GM21515 (cell line): Measurements from ENCODE around the gene LRG1.
"Not testable (repeated sequence)": the region's sequence is repeated elsewhere in the genome, so short reads cannot be mapped to it uniquely, and the experiment has no call there.

Source experiments
- ATAC-seq: cut with Tn5 transposase; IDR thresholded peaks from one replicate; pipeline ENCODE4 v1.9.1; 2021; ENCODE audit not compliant: unreplicated experiment

LRG1 gene

DNA sequence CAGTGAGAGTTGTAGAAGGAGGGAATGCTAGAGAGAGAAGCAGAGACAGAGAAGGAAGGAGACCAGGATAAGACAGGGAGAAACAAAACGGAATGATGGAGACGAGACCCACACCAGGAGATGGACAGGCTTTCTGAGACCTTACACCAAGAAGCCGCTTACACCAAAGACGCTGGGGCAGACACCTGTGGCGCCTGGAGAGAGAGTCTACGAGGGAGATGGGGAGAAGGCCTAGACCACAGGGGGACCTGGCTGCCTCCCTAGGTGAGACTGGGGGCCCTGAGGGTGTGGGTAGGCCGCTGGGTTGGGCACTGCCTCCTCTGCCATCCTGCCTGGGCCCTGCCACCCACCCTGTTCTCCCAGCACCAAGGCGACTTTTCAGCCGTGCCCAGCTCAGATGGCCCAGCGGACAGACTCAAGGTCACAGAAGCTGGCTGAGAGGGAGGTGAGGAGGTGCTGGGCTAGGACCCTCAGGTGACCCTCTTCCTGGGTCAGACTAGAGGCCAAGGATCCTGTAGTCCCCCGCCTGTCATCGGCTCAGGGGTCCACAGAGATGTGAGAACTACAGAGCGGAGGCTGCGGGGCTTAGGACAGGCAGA lies 9.8 kb downstream of the LRG1 start:
- ATAC-seq = no peak

DNA sequence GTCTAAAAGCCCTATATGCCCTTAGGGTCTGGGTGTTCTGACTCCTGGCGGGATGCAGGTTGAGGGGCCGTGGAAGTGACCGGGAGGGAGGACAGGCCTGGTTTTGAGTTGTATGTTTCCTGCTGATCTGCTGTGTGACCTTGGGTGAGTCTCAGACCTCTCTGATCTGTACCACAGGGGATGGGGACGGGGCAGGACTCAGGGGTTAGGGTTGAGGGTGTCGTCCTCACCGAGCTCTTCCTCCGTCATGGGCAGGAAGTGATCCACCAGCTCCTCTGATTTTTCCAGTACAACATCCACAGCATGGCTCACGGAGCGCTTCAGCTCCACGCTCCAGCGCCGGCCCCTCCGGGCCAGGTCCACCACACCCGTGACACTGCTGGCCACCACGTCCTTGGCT lies 11.0 kb downstream of the LRG1 start:
- no peak for ATAC-seq

DNA sequence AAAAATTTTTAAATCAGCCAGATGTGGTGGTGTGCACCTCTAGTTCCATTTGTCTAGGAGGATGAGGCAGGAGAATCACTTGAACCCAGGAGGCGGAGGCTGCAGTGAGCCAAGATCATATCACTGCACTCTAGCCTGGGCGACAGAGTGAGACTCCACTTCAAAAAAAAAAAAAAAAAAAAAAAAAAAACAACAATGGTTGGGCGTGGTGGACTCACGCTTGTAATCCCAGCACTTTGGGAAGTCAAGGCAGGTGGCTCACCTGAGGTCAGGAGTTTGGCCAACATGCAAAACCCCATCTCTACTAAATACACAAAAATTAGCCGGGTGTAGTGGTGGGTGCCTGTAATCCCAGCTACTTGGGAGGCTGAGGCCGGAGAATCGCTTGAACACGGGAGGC lies 12.5 kb downstream of the LRG1 start:
- ATAC-seq = not testable (repeated sequence)

DNA sequence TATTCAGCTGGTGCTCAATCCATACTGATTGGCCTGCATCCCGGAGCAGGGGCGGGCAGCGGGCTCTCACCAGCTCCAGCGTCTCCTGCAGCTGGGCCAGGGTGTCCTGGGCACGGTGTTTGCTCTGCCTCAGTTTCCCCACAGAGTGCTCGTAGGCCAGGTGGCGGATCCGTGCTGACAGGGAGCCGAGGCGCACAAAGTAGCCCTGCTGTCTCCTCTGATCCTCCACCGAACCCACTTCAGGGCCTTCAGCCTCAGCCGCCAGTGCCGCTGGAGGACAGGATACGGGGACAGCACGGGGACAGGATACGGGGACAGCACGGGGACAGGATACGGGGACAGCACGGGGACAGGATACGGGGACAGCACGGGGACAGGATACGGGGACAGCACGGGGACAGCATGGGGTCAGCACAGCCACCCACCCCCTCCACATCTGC lies 14.3 kb downstream of the LRG1 start:
- ATAC-seq = no peak

DNA sequence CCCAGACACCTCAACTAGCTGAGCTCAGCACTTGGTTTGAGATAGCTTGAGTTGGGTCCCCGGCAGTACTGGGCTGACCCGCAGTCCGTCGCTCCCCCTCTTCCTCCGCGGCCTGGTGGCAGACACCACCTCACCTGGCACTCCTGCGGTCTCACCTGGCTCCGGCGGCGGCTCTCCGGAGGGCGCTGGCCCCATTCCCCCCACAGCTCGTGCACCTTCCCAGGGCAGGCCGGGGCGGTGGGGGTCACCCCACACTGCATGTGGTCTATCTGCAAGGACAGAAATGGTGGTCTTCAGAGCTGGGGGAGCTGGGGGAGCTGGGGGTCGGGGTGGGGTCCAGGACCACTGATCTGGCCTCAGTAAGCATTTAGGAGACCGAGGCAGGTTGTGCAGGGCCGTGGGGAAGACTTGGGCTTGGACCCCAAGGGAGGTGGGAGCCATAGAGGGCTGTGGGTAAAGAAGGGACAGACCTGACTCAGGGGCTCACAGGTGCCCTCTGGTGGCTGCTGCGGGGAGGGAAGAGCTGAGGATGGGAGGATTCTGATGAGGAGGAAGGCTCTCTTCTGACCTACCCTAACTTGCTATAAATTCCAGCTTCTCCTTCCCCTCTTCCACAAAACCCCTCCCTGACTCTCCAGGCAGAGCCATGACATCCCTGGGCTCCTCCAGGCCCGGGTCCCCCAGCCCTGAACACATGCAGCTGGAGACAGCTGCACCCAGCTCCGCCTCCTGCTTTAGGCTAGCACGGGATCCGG lies 14.9 kb downstream of the LRG1 start:
- no peak for ATAC-seq

DNA sequence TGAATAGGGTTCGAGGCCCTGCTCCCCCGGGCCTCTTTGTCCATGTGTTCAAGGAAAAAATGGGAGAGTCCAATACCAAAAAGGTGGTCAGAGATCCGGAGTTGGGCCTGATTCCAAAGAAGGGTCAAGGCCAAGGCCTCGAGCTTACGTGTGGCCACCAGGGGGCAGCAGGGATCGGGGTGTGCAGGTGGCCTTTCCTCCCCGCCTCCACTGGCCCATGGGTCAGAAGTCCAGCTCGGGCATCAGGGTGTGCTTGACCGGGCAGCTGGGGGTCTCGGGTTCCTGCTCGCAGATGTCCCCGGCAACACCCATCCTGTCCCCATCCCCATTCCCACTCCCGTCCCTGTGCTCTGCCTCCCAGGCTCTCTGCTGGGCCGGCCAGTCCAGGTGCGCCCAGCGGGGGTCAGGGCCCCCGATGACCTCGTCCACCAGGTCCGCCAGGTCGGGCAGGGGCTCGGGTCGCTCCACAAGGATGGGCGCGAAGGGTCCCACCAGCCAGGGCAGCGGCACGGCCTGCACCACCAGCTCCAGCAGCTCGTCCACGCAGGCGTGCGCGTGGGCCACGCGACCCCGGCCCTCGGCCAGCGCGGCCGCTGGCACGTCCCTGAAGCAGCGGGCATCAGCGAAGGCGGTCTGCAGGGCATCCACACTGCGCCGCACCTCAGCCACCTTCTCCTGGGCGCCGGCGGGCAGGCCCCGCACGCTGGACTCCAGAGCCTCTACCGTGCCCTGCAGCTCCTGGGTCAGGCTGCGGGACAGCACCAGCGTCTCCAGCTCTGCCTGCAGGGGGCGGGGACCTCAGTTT lies 16.3 kb downstream of the LRG1 start:
- no peak for ATAC-seq

DNA sequence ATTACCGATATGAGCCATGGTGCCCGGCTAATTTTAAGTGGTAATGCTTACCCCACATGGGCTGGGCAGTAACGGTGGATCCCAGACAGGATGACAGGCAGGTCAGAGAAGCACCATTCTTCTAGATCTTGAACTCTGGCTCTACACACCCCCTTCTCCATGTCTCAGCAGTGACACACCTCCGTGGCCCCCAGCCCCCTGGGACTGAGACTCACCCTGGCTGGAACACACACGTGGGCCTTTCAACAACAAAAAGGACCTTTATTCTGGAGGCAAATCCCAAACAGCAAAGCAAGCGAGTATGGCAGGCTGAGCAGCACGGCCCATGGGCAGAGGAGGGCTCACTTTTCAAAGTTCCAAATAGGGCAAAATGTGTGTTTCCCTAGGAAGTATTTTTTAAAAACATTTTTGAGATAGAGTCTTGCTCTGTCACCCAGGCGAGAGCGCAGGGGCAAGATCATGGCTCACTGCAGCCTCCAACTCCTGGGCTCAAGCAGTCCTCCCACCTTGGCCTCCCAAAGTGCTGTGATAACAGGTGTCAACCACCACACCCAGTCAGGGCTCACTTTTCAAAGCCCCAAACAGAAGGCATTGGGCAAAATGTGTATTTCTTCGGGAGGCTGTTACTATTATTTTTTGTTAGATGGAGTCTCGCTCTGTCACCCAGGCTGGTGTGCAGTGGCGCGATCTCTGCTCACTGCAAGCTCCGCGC lies 17.4 kb downstream of the LRG1 start:
- ATAC-seq = no peak

DNA sequence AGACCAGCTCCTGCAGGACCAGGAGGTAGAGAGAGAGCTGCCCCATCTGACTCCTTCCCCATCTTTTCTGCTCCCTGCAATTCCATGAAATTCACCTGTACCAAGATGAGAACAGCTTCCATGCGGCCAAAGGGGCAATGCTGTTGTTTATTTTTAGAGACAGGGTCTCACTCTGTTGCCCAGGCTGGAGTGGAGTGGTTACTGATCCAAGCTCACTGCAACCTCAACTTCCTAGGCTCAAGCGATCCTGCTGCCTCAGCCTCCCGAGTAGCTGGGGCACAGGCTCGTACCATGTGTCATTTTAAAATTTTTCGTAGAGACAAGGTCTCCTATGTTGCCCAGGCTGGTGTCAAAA lies 18.0 kb downstream of the LRG1 start:
- ATAC-seq = no peak

DNA sequence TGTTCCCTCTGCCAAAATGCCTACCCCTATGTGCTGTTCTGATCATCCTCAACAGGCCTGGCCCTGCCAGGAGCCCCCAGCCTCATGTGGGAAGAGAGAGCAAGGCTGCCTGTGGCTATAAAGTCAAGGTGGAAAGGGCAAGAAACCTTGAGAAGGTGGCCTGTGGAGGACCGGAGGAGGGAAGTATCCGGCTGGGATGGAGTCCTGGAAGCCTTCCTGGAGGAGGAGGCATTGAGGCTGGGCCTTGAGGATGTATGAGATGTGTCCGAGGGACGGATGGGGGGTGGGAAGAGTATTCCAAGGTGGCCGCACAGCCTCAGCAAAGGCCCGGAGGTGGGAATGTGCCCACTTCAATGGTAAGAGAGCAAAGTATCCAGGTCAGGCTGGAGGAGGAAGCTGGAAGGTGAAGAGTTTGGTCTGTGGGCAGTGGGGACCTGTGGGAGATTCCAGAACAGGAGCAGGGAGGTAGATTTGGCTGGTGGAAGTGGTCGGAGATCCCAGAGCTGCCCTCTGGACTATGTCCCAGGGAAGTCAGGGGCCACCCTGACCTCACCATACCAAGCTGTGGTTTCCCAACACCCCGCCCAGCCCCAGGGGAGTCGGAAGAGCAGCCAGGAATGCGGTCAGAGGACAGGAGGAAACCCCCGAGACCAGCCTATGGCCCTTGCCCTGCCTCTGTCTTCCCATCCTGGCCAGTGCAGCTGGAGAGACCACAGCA lies 18.5 kb downstream of the LRG1 start:
- ATAC-seq = no peak

DNA sequence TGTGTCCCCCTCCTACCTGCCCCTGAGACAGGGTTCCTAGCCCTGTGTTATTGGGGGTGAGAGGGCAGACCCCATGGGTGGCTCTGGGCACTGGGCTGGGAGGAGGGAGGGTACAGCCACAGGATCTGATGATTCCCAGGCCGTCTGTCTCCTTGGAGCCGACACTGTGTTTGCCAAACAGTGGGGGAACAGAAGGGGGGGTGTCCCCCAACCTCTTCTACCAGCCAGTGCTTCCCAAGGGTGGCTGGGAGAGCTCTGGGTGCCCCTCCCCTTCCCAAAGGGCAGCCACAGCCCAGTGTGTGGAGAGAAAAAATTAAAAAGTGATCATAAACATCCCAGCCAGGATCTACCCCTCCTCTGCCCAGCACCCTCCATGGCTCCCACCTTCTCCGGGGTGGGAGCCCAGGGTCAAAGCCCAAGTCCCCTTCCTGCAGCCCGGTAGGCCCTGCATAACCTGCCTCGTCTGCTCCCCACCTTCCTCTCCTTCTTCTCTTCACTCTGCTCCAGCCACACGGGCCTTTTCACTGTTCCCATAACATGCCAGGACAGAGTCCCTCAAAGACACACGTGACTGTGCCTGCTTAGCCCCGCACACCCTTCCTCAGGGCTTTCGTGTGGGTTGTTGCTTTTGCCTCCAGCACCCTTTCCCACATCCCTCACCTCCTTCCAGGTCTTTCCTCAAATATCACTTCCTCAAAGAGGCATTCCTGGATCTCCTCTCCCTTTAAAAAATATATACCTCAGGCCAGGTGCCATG lies 20.1 kb downstream of the LRG1 start:
- ATAC-seq = no peak

DNA sequence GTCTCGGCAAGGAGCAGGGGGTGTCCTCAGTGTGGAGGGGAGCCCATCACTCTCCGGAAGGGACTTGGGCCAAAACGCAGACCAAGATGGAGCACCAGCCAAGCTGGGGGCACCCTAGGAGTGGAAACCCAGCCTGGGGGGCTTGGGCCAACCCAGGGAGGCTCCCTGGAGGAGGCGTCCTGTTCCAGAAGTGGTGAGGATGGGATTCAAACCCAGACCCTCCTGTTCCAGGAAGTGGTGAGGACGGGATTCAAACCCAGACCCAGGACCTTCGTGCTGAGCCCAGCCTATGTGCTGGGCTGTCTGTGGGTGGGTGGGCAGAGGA lies 20.7 kb downstream of the LRG1 start:
- no peak for ATAC-seq

DNA sequence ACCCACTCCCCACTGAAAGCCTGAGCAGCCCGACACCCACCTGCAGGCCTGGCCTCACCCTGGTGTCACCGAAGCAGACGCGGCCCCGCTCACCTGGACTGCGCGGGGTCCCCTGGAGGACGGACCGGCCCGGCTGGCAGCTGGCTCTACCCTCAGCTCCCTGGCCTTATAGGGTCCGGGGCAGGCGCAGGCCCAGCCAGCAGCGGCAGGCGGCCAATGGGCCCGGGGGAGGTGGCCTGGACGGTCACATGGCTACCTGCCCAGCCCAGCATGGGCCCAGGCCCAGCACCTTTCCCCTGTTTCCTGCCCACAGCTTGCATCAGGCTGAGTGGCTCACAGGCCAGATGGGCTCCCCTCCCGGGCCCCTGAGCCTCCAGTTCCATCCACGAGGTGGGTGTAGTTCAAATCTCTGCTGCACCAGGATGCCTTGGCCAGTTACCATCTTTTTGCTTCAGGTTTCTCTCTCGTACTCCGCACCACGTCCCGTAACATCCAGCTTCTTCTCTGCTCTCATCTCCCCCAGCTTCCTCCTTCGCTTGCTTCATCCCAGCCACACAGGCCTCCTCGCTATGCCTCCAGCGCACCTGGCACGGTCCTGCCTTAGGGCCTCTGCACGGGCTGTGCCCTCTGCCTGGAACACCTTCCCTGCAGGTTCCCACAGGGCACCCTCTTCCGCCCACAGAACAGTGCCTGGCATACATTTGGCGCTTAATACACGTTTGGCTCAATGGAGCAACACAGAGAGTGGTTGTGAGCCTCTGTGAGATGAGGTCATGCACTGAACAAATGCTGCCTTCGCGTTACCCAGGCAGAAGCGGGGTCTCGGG lies 21.3 kb downstream of the LRG1 start, which contains the start of gene PLIN4:
TSS of gene PLIN4 (minus strand) at position 142 of the 827 bp plus-strand sequence. CDS start 214 bp downstream, outside the sequence.
- ATAC-seq = no peak

DNA sequence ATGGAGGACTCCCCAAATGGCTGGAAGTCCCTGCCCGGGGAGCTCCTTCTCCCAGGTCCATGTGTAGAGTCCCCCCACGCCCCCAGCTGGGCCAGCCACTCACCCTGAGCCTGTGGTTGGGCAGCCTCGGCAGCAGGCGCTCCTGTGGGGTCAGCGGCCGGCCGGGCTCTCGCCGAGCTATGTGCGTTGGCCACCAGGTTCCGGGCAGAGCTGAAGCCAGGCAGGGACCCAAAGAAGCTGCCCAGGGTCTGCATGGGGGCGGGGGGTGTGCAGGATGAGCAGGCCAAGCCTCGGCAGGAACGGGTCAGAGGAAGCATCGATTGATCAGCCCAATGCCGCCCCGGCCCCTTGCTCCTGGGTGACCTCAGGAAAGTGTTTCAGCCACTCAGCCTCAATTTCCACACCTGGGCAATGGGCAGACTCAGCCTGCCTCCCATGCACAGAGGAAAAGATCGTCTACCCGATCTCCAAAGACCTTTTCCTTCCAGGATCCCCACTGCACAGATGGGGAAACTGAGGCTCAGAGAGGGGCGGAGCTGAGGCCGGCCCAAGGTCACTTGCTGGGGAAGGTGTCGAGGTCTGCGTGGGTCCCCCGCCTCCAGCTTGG lies 22.3 kb downstream of the LRG1 start:
- no peak for ATAC-seq

DNA sequence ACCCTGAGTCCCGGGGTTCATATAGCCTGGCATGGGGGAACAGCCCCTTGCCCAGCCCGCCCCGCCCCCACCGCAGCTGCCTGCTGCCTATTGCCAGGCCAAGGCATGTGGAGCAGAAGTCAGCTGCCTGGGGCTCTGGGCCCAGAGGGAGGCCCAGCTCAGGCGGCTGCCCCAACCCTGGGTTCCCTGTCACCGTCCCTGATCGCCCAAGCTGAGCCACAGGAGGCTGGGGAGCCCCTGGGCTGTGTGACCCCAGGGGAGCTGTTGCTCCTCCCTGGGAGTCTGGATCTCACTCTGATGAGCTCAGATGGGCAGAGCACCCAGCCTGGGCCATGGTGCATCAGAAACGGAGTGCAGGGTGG lies 22.9 kb downstream of the LRG1 start:
- ATAC-seq = no peak

DNA sequence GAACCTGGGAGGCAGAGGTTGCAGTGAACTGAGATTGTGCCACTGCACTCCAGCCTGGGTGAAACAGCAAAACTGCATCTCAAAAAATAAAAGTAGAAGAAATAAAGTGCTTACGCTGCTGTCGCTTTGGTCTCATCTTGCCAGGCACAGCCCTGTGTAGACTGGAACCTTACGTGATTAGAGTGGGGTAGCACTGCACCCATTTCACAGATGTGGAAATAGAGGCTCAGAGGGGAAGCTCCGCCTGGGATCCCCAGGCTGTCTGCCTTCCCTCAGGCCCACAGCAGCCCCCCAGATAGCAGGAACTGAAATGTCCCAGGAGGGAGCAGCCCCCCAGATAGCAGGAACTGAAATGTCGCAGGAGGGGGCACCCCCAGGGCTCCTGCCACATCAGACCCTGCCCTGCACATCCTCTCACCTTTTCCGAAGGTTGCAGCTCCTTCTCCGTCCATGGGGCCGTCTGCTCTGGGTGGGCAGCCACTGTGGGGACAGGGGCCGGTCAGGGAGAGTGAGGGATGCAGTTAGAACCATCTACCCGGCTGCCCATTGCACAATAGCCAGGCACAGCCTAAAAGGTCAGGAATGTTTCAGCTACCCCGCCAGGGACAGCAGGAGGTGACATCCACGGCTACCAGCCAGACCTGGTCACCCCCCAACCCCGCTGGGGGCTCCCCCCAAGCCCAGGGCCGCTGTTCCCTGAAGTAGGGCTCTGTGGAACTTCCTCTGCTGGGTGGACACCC lies 23.5 kb downstream of the LRG1 start:
- ATAC-seq = no peak

DNA sequence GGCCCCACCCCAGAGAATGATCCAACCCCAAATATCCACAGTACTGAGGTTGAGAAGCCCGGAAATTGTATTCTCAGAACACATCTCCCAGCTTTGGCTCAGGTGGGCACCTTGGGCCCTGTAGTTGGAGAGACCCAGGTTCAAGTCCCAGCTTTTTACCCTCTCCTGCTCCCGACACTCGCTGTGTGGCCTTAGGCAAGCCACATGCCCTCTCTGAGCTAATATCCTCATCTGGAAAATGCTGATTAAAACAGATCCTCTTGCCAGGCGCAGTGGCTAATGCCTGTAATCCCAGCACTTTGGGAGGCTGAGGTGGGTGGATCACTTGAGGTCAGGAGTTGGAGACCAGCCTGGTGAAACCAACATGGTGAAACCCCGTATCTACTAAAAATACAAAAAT lies 24.1 kb downstream of the LRG1 start:
- ATAC-seq = no peak

DNA sequence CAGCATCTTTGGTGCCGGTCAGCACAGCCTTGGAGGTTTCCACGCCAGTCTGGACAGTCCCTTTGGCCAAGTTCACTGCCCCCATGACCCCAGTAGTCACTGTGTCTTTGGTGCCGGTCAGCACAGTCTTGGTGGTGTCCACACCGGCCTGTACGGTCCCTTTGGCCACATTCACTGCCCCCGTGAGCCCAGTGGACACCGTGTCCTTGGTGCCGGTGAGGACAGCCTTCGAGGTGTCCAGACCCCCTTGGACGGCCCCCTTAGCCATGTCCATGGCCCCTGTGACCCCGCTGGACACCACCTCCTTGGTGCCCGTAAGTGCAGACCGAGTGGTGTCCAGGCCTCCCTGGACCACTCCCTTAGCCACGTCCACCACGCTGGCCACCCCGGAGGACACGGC lies 26.6 kb downstream of the LRG1 start:
- ATAC-seq = no peak

DNA sequence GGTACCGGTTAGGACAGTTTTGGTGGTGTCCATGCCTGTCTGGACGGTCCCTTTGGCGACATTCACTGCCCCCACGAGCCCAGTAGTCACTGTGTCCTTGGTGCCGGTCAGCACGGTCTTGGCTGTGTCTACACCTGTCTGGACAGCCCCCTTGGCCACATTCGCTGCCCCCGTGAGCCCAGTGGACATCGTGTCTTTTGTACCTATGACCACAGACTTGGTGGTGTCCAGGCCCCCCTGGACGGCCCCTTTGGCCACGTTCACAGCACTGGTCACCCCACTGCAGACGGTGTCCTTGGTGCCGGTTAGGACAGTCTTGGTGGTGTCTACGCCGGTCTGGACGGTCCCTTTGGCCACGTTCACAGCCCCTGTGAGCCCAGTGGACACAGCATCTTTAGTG lies 27.8 kb downstream of the LRG1 start:
- ATAC-seq = no peak
